GM18870 (cell line): ENCODE measurements around the gene ST3GAL3.
"Not testable (repeated sequence)": the region's sequence is repeated elsewhere in the genome, so short reads cannot be mapped to it uniquely, and the experiment has no call there.

Experiments used
- ATAC-seq: cut with Tn5 transposase; IDR thresholded peaks from one replicate; pipeline ENCODE4 v1.9.1; 2021; ENCODE audit warnings: moderate library complexity; ENCODE audit not compliant: unreplicated experiment

ST3GAL3 gene

GRCh38 chr1:43817304-43817939 lies 110.1 kb downstream of the ST3GAL3 start:
- ATAC-seq = no peak

GRCh38 chr1:43818691-43819090 lies 111.4 kb downstream of the ST3GAL3 start:
- no peak for ATAC-seq

- no peak for ATAC-seq
Observed at GRCh38 chr1:43819357-43819756, 112.0 kb downstream of the ST3GAL3 start.

GRCh38 chr1:43821471-43821870 lies 114.1 kb downstream of the ST3GAL3 start:
- no peak for ATAC-seq

- no peak for ATAC-seq
Observed at GRCh38 chr1:43822040-43822690, 114.8 kb downstream of the ST3GAL3 start.

- no peak for ATAC-seq
Observed at GRCh38 chr1:43824795-43825194, 117.5 kb downstream of the ST3GAL3 start.

GRCh38 chr1:43828574-43828973 lies 121.2 kb downstream of the ST3GAL3 start:
- ATAC-seq = no peak

- no peak for ATAC-seq
Observed at GRCh38 chr1:43830802-43831201, 123.5 kb downstream of the ST3GAL3 start.

GRCh38 chr1:43831851-43832250 lies 124.5 kb downstream of the ST3GAL3 start:
- ATAC-seq = no peak

GRCh38 chr1:43832255-43832654 lies 124.9 kb downstream of the ST3GAL3 start:
- no peak for ATAC-seq

GRCh38 chr1:43832998-43833397 lies 125.7 kb downstream of the ST3GAL3 start:
- no peak for ATAC-seq

- not testable (repeated sequence) for ATAC-seq
Observed at GRCh38 chr1:43833902-43834279, 126.6 kb downstream of the ST3GAL3 start.

GRCh38 chr1:43834280-43835081 lies 127.1 kb downstream of the ST3GAL3 start:
- ATAC-seq = no peak

- ATAC-seq = no peak
Observed at GRCh38 chr1:43835082-43836021, 128.0 kb downstream of the ST3GAL3 start.

- peak; percentile 34 for ATAC-seq
Observed at GRCh38 chr1:43836267-43836951, 129.1 kb downstream of the ST3GAL3 start.

- no peak for ATAC-seq
Observed at GRCh38 chr1:43839056-43839455, 131.7 kb downstream of the ST3GAL3 start.

GRCh38 chr1:43841321-43842174 lies 134.2 kb downstream of the ST3GAL3 start:
- ATAC-seq = no peak

GRCh38 chr1:43842175-43842498 lies 134.8 kb downstream of the ST3GAL3 start:
- ATAC-seq = no peak

GRCh38 chr1:43843684-43844083 lies 136.3 kb downstream of the ST3GAL3 start:
- ATAC-seq = no peak

GRCh38 chr1:43844114-43844513 lies 136.8 kb downstream of the ST3GAL3 start:
- no peak for ATAC-seq
